Upper lobe of left lung (tissue), 6 donors: ENCODE measurements around the gene VSIG10L. TPM values are rescaled to one million over a fixed set of nuclear protein-coding genes. Genes with fewer than 3 reads are reported as not detected.

ENCODE experiments used
- ATAC-seq, 2 donors: fragments of 200-7000 bp; cut with Tn5 transposase; one replicate each; pipeline ENCODE4 v1.9.1; 2022; ENCODE audit warnings: mild to moderate bottlenecking in 2 of 2, moderate library complexity in 2 of 2; ENCODE audit not compliant: low FRiP score in 2 of 2
- DNase-seq, 2 donors: peaks; one replicate each; pipeline ENCODE4 v3.0.0-alpha.2; 2019 to 2020
- H3K27ac ChIP-seq, 4 donors: fragments of 200-600 bp; sonication (generic); one replicate each; pipeline ENCODE4 v1.5.1; 2016 to 2019
- H3K27me3 ChIP-seq, 4 donors: fragments of 200-600 bp; sonication (generic); one replicate each; pipeline ENCODE4 v1.5.1; 2017 to 2019
- H3K36me3 ChIP-seq, 4 donors: fragments of 200-600 bp; sonication (generic); one replicate each; pipeline ENCODE4 v1.5.1; 2016 to 2019
- H3K4me1 ChIP-seq, 4 donors: fragments of 200-600 bp; sonication (generic); one replicate each; pipeline ENCODE4 v1.5.1; 2018 to 2019
- H3K4me3 ChIP-seq, 4 donors: fragments of 200-600 bp; sonication (generic); one replicate each; pipeline ENCODE4 v1.5.1; 2017 to 2019; ENCODE audit warnings: mild to moderate bottlenecking in 2 of 4, moderate library complexity in 1 of 4
- H3K9me3 ChIP-seq, 4 donors: fragments of 200-600 bp; sonication (generic); one replicate each; pipeline ENCODE4 v1.5.1; 2018 to 2019
- EP300 ChIP-seq, 4 donors: sonication (generic); formaldehyde crosslinking; IDR thresholded peaks; one replicate each; pipeline ENCODE4 v1.5.1; 2017; ENCODE audit warnings: antibody characterized with exemption in 4 of 4, control low read depth in 2 of 4
- POLR2A ChIP-seq, 4 donors: fragments of 450-650 bp; IDR thresholded peaks; one replicate each; pipeline ENCODE4 v1.5.1; 2016 to 2017; ENCODE audit warnings: antibody characterized with exemption in 4 of 4, mild to moderate bottlenecking in 2 of 4
- POLR2AphosphoS5 ChIP-seq, 2 donors: sonication (generic); formaldehyde crosslinking; IDR thresholded peaks; one replicate each; pipeline ENCODE4 v1.5.1; 2017; ENCODE audit warnings: antibody characterized with exemption in 2 of 2
- WGBS, 2 donors: methylation state at CpG; one replicate each; pipeline ENCODE4 v1.1.5; 2017 to 2018; 5-methylcytosine and 5-hydroxymethylcytosine counted together
- total RNA-seq, 6 donors: library from RNA; depleted of rRNA in 4 of 6; stranded (reverse); fragments of >200 nt in 4 of 6; gene quantifications; one replicate each; pipeline versions ENCODE4 v1.1.0 to v1.2.1, GENCODE V29; 2016 to 2021
- TF ChIP-seq, protein P1 (sequence below), 6 experiments: fragments of 450-650 bp in 4 of 6; fragments of 200-600 bp in 2 of 6; sonication (generic) in 2 of 6; IDR thresholded peaks; one replicate each; pipeline ENCODE4 v1.5.1; 2016 to 2019; ENCODE audit warnings: antibody characterized with exemption in 6 of 6
- donor health status: DM: no; HTN: no; CAD: no; lungs with moderate emphysema.
- donor health status: DM: no; HTN: yes; CAD: no; lungs with severe emphysema.

VSIG10L gene
- total RNA-seq, 6 donors from 2014 or later, result 0.76 to 13.6 (median 2.8) TPM

DNA sequence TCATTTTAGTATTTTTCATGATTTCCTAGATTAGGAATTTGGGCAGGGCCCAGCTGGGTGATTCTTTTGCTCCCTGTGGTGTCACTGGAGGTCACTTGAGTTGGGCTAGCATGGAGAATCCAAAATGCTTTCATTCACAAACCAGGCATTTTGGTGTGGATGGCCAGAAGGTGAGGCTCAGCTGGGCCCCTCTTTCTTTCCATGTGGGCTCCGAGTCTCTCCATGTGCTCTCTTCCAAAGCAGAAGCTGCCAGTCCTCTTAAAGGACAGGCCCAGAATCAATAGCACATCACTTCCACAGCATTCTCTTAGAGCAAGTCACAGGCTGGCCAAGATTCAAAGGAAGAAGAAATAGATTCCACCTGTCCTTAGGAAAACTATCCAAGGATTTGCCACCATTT is 52.3 kb downstream of the VSIG10L start:
- WGBS, 2 donors, result 75 to 78% methylated on average over 1 of the region's 1 CpG
- ATAC-seq, result no peak
- H3K36me3 ChIP-seq, result no peaks in the 10 kb centered on the region
- TF ChIP-seq EP300 (IDR thresholded peaks at IDR 0.05), result no peak
- TF ChIP-seq, protein P1, sequence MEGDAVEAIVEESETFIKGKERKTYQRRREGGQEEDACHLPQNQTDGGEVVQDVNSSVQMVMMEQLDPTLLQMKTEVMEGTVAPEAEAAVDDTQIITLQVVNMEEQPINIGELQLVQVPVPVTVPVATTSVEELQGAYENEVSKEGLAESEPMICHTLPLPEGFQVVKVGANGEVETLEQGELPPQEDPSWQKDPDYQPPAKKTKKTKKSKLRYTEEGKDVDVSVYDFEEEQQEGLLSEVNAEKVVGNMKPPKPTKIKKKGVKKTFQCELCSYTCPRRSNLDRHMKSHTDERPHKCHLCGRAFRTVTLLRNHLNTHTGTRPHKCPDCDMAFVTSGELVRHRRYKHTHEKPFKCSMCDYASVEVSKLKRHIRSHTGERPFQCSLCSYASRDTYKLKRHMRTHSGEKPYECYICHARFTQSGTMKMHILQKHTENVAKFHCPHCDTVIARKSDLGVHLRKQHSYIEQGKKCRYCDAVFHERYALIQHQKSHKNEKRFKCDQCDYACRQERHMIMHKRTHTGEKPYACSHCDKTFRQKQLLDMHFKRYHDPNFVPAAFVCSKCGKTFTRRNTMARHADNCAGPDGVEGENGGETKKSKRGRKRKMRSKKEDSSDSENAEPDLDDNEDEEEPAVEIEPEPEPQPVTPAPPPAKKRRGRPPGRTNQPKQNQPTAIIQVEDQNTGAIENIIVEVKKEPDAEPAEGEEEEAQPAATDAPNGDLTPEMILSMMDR (IDR thresholded peaks at IDR 0.05), result no peak
- no peak for TF ChIP-seq POLR2AphosphoS5 (IDR thresholded peaks at IDR 0.05)
- no peak for TF ChIP-seq POLR2A (IDR thresholded peaks at IDR 0.05)
- no peaks in the 10 kb centered on the region for H3K4me1 ChIP-seq
- no peaks in the 10 kb centered on the region for H3K27me3 ChIP-seq
- no peaks in the 10 kb centered on the region for H3K9me3 ChIP-seq
- H3K27ac ChIP-seq, result no peak overlapping the region
- no peak overlapping the region for H3K4me3 ChIP-seq
- DNase-seq, result no peak

DNA sequence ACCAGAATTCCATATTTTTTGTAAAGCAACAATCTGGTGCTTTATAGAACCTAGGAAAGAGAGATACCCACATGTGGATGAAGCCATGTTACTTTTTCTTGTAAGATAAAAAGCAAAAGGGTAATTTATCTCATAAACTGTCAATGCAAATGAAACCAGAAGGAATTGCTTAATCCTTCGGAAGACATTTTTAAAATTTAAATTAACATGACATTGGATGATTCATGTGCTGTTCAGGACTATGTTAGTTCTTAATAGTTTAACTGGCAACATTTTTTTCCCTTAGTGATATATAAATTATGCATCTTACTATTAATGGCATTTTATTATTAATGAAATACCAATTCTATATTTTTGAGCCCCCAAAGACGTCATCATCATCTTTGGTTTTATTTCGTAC is 56.3 kb downstream of the VSIG10L start:
- TF ChIP-seq EP300 (IDR thresholded peaks at IDR 0.05), result no peak
- no peak for TF ChIP-seq POLR2A (IDR thresholded peaks at IDR 0.05)
- TF ChIP-seq, protein P1 (IDR thresholded peaks at IDR 0.05), result no peak
- no peak for TF ChIP-seq POLR2AphosphoS5 (IDR thresholded peaks at IDR 0.05)
- WGBS, 2 donors, result 69 to 81% methylated on average over 3 of the region's 3 CpGs
- no peaks in the 10 kb centered on the region for H3K27me3 ChIP-seq
- no peak overlapping the region for H3K27ac ChIP-seq
- H3K4me3 ChIP-seq, result no peak overlapping the region
- ATAC-seq (no peak), DNase-seq (no peak)
- no peaks in the 10 kb centered on the region for H3K9me3 ChIP-seq
- no peaks in the 10 kb centered on the region for H3K36me3 ChIP-seq
- no peaks in the 10 kb centered on the region for H3K4me1 ChIP-seq

DNA sequence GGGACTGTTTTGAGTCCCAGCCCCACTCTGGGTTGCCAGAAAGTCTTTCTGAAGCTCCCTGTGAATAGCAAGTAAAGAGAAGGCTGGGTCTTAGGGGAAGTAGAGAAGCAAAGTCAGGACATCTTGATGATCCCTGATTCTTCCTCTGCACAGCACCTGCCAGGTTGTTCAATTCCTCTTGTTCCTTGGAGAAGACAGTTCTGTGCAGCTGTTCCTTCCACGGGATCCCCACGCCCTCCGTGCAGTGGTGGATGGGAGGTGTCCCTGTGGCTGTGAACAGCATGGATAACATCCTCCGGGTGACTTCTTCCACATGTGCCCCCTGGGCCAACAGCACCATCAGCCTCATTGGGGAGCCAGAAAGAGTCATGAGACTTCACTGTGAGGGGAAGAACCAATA is 59.6 kb downstream of the VSIG10L start:
- H3K27ac ChIP-seq, result no peak overlapping the region
- ATAC-seq (no peak), DNase-seq (no peak)
- no peaks in the 10 kb centered on the region for H3K4me1 ChIP-seq
- H3K4me3 ChIP-seq, result no peak overlapping the region
- 80 to 100% methylated on average over 1 to 4 of the region's 4 CpGs for whole genome bisulfite sequencing, 2 donors
- TF ChIP-seq POLR2AphosphoS5 (IDR thresholded peaks at IDR 0.05) (no peak), POLR2A (IDR thresholded peaks at IDR 0.05) (no peak), EP300 (IDR thresholded peaks at IDR 0.05) (no peak)
- TF ChIP-seq, protein P1 (IDR thresholded peaks at IDR 0.05), result no peak
- no peaks in the 10 kb centered on the region for H3K27me3 ChIP-seq
- H3K36me3 ChIP-seq, result no peaks in the 10 kb centered on the region
- H3K9me3 ChIP-seq, result no peaks in the 10 kb centered on the region

Other genes with a start within 250 kb of the VSIG10L start
- 10 to 100 TPM in 5 of 6 donors, 1 to 10 TPM in 1; 9.5 to 23.0 (median 15.1) TPM for gene CTU1, start 233.7 kb downstream of the VSIG10L start, total RNA-seq
- 10 to 100 TPM in 5 of 6 donors, 1 to 10 TPM in 1; 6.8 to 47.1 (median 24.6) TPM for gene SIGLEC9, start 217.2 kb downstream of the VSIG10L start, total RNA-seq
- 10 to 100 TPM in 1 of 6 donors, 1 to 10 TPM in 5; 3.4 to 10.9 (median 8.1) TPM for gene SIGLEC7, start 199.8 kb downstream of the VSIG10L start, total RNA-seq
- gene CD33, start 117.1 kb downstream of the VSIG10L start, total RNA-seq, result 10 to 100 TPM in 5 of 6 donors, 1 to 10 TPM in 1; 8.4 to 32.2 (median 21.6) TPM
- gene SIGLECL1, start 91.1 kb downstream of the VSIG10L start, total RNA-seq, result not detected
- under 1 TPM in 2 of 6 donors, not detected in 4; 0.09 to 0.10 TPM for gene IGLON5, start 30.5 kb downstream of the VSIG10L start, total RNA-seq
- gene ETFB, start 24.2 kb upstream of the VSIG10L start, total RNA-seq, result 100 to 1,000 TPM in 1 of 6 donors, 10 to 100 TPM in 5; 59.7 to 102 (median 86.6) TPM
- 1 to 10 TPM in 2 of 6 donors, under 1 TPM in 1, not detected in 3; 0.89 to 3.0 (median 1.7) TPM for gene CLDND2, start 26.9 kb upstream of the VSIG10L start, total RNA-seq
- gene NKG7, start 30.5 kb upstream of the VSIG10L start, total RNA-seq, result 10 to 100 TPM in 2 of 6 donors, 1 to 10 TPM in 4; 3.4 to 25.8 (median 9.7) TPM
- under 1 TPM in 1 of 6 donors, not detected in 5; 0.29 TPM for gene LIM2, start 45.8 kb upstream of the VSIG10L start, total RNA-seq
- gene C19orf84, start 48.5 kb upstream of the VSIG10L start, total RNA-seq, result 1 to 10 TPM in 1 of 6 donors, under 1 TPM in 2, not detected in 3; 0.34 to 2.0 (median 0.40) TPM
- gene SIGLEC10, start 75.5 kb upstream of the VSIG10L start, total RNA-seq, result 10 to 100 TPM; 13.2 to 76.5 (median 16.9) TPM
- gene SIGLEC8, start 116.3 kb upstream of the VSIG10L start, total RNA-seq, result 1 to 10 TPM in 3 of 6 donors, under 1 TPM in 3; 0.78 to 4.2 (median 1.8) TPM
- gene CEACAM18, start 136.4 kb upstream of the VSIG10L start, total RNA-seq, result not detected
- 1 to 10 TPM in 4 of 6 donors, under 1 TPM in 1, not detected in 1; 0.30 to 4.5 (median 3.3) TPM for gene SIGLEC12, start 159.7 kb upstream of the VSIG10L start, total RNA-seq
- 1 to 10 TPM in 3 of 6 donors, not detected in 3; 7.2 to 7.9 (median 7.8) TPM for gene SIGLEC6, start 189.5 kb upstream of the VSIG10L start, total RNA-seq
- gene ZNF175, start 229.1 kb upstream of the VSIG10L start, total RNA-seq, result 10 to 100 TPM in 4 of 6 donors, 1 to 10 TPM in 2; 5.3 to 23.3 (median 12.0) TPM